OCI-M2 (cell line): Measurements from ENCODE around the gene ENTPD6.

ENCODE experiments used
- DNase-seq: peaks from one replicate; lab custom pipeline; 2025; ENCODE audit not compliant: unreplicated experiment; lab: John Stamatoyannopoulos, UW

Gene ENTPD6

DNA sequence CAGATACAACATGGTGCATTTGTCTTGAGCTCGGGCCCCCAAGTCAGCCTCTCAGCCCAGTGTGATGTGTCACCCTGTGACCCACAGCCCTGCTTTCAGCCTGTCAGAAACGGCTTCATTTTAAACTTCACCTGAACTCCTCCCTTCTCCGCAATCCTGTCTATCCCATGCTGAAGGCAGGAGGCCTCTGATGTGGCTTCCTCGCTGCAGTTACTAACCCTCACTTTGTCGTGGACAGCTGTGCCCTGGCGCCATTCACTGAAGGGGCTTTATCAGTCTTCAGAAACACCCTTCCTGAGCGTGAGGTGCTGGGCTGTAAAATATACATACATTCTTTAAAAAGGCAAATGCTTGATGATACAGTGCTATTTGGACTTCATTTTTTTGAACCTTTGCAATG lies 7.9 kb upstream of the ENTPD6 start:
- DNase-seq: no peak

DNA sequence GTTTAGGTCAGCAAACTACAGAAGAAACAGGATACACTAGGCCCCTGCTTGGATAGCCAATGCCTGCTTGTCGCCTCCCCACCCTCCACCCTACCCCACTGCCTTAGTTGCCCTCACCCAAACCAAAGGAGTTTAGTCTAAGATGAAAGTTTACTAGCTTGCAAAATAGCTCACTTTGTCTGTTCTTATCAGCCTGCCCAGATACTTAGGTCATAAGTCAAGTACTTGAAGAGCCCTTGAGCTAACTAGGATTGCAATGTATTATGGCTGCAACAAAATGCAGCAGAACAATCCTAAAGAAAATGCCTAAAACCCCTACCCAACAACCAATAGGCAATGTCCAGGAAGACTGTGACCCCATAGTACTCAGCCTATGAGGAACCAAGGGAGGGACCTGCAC lies 7.3 kb upstream of the ENTPD6 start:
- DNase-seq: no peak

DNA sequence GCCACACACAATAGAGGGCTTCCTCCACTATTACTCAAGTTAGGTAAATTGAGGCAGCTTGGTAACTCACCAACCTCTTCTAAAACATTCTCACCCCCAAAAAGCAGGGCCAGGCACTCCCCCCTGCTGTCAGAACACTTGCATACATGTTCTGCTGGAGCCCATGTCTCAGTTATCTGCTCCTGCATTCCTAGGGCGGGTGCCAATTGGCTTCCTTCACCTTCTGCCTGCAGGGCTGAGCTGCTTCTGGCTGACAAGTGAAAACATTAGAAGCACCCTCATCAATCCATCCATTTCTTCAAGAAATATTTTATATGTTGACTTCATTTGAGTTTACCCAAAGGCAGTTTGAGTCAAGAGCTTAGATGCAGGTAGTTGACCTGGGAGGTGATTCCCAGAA lies 4.5 kb upstream of the ENTPD6 start:
- no peak for DNase-seq

DNA sequence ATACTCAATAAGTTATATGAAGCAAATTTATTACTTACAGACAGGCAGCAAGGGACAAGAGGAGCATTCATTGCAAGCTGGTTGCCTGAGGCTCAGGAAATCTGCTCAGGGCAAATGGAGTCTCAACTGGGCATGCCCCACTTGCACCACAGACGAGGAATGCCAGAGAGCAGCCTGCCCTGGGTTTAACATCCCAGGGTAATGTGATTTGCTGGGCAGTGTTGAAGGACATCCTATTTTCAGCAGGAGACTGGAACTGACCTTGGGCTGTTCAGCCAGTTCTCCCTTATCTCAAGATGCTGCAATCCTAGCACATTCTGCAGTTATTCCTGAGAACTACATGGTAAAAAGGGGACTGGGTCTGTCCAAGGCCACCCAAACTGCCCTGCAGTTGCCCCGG lies 3.8 kb upstream of the ENTPD6 start:
- DNase-seq: no peak

DNA sequence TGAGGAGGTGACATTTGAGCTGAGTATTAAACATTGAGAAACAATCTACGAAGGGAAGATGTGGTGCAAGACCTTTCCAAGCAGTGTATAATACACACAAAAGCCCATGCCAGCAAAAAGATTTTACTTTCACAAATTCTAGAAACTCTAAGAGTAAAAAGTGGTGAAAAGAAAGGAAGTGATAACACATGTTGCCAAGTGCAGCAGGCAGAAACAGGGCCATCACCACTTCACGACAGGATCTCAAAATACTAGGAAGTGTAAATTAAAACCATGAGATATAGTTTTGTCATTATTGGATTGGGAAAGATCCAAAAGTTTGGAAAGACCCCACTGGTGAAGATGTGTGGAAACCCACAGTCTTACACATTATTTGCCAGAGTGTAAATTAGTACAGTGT lies 1.7 kb upstream of the ENTPD6 start:
- no peak for DNase-seq

DNA sequence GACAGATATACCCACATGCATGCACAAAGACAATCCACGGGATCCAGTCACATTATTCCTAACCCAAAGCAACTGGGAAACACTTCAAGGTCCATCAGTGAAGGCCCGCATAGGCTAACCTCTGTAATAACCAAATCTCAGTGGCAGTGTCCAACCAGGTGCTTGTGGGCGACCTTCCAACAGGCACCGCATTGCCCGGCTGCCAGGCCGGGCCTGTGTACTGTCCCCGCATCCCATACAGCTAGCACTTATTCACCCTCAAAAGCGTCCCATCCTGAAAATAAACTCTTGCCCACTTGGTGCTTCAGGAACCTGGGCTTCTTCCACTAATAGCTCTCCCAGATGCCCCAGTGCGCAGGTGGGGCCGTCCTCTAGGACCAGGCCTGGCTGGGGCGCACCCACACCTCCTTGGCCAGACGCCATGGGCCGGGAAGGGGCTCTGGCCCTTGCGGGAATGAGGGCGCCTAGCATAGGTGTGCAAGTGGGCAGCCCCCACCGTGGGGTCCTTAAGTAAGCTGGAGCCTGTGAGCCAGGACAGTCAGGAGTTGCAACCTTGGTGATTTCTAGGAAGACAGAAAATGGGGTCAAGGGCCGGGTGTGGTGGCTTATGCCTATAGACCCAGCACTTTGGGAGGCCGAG lies 1.1 kb upstream of the ENTPD6 start:
- DNase-seq: no peak

DNA sequence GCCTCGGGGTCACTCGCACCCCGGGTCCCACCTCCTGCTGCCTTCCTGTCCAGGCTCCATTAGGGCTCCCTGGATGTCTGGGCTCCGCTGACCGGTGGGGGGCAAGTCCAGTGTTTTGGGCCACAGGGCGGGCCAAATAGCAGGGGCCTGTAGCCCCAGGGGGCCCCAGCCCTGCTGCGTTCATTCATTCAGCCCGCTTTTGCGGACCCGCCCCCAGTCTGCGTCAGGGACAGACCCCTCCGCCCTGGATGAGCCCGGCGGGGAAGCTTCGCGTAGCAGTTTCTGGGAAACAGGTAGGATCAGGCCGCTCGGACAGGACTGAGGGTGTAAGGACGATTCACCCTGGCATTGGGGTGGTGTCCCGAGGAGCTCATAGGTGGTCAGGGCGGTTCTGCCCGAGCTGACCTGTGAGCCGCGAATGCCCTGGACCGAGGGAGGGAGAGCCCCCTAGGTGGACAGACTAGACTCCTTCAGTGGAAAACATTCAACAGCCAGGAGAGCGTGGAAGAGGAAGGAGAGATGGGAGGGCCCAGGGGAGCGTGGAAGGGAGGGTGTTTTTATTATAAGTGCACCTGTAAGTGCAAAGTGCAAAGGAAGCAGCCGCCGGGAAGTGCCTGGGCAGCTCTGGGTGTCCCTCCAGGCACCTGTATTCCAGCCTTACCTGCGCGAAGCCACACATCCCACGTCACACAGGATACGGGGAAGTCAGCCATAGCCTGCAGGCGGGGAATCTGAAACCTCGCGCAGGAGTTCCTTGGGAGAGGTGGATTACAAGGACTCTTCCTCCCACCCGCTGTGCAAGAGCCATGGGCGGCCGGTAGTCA lies 662 bp downstream of the ENTPD6 start:
- no peak for DNase-seq

DNA sequence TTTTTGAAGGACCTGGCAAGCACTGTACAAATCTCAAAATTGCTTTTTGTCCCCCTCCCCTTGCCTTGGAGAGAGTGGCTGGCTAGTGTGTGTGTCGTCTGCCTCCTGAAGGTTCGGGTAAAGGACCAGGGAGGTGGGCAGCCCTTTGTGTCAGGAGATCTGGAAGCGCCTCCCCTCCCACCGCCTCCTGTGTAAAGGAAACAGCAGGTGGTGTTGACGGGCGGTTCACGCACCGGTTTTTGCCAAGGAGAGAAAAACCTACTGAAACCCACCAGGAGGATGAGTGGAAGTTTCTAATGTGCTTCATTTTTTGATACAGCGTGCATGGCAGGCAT lies 1.2 kb downstream of the ENTPD6 start:
- no peak for DNase-seq

DNA sequence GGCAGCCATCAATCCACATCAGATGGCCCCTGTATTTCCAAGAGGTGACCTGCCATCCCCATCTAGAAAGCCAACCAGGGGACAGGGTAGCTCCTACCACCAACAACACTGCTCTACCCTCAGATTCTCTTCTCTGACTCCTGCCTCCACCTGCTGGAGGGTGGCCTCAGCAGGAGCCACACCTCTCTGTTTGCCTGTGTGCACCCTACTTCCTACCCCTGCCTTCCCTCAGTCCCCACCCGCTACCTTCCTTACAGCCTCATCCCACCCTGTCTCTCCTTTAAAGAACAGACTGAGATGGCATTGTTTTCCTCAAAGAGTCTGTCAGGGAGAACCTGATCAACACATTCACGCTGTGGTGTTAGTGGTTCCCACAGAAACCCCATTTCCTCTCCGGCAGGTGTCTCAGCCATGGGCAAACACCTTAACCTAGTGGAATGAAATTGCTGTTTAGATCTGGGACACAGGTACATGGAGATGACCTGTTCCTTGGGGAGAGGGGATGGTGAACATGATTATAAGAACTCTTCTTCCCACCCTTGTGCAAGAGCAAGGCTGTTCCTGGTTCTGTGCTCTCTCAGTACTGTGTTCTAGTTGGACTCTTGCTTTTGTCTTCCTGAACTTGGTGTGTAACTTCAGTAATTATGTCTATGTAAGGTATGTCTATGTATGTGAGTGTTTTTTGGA lies 1.8 kb downstream of the ENTPD6 start:
- no peak for DNase-seq

DNA sequence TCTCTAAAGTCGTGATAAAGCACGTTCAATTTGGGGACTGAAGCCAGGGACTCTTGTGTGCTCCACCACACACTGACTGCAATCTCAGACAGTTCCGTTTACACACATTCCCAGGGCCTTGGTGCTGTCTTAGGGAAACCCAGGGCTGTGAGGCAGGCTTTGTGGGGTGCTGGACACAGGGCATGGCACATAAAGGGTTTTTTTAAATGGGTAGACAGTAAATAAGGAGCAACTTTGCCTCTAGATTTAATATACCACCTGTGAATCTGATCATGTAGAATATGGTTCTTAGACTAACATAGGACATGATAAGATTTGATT lies 2.3 kb downstream of the ENTPD6 start:
- DNase-seq: no peak

DNA sequence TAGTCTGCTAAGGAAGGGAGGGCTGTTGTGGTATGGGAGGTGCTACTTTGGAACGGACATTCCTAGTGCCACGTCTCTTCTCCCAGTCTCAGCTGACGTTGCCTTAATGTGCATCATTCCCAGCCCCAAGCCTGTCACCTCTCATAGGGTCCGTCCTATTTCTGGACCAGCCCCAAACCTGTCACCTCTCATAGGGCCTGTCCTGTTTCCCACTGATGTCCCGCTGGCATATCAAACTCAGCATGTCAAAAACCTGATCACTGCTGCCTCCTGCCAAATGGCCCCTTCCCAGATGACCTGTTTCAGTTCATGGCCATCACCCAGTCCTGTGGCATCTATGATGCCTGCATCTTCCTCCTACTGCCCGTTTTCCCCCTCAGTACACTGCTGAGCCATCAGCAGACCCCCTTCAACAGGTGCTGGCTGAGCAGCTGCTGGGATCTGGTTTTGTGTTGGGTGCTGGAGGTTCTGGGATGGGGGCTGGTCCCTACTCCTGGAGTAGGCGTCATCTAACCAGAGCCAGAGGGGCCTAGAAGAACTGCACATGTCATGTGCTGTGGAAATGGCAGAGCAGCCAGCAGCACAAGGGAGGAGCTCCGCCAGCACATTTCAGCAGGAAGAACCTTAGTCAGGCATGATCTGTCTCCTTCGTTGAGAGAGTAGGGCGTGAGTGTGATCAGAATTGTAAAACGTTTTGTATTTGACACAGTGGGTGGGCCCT lies 3.3 kb downstream of the ENTPD6 start:
- no peak for DNase-seq

DNA sequence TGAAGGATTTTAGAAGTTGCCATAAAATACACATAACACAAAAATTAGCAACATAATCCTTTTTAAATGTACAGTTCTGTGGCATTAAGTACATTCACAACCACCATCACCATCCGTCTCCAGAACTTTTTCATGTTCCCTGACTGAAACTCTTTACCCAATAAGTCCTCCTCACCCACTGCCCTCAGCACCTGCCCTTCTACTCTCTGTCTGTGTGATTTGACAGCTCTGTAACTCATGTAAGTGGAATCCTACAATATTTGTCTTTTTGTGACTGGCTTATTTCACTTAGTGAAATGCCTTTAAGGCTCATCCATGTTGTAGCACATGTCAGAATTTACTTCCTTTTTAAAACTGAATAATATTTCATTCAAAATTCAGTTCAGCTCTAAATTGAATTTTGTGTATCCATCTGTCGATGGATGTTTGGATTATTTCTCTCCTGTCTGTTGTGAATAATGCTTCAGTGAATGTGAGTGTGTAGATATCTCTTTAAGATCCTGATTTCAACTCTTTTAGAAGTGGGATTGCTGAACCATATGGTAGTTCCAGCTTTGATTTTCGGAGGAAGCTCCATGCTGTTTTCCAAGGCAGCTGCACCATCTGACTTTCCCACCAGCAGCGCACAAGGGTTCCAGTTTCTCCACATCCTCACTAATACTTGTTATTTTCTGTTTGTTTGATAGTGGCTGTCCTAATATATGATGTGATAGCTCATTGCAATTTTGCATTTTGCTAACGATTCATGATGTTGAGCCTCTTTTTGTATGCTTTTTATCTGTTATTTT lies 4.2 kb downstream of the ENTPD6 start:
- no peak for DNase-seq

DNA sequence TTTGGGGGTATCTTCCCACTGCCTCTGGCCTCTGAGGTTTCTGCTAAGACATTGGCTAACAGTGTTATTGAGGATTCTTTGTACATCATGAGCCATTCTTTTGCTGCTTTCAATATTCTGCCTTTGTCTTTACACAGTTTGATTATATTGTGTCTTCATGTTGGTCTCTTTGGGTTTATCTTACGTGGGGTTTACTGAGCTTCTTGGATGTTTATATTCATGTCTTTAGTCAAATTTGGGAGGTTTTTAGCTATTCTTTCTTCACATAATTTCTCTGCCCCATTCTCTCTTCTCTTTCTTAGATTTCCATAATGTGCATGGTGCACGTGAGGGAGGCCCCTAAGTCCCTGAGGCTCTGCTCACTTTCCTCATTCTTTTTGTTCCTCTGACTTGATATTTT lies 7.6 kb downstream of the ENTPD6 start:
- no peak for DNase-seq

DNA sequence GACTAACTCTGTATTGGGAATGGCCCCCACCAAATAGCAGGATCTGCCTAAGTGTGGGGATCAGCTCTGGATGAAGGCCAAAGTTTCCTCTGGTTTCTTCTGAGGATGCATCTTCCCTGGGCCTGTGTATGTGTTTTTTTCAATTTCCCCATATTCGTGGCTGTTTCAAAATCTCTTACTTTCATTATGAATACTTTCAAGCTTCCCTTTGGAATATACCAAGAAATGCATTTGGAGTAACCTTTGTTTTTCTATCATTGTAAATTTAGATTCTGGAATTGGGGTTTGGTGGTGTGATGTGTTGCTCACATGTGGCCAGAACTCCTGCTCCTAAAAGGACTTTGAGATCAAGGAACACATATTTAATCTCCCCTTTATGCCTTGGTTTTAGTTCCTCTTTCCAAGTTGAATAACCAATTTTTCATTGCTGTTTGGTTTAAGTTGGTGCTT lies 8.4 kb downstream of the ENTPD6 start:
- no peak for DNase-seq

DNA sequence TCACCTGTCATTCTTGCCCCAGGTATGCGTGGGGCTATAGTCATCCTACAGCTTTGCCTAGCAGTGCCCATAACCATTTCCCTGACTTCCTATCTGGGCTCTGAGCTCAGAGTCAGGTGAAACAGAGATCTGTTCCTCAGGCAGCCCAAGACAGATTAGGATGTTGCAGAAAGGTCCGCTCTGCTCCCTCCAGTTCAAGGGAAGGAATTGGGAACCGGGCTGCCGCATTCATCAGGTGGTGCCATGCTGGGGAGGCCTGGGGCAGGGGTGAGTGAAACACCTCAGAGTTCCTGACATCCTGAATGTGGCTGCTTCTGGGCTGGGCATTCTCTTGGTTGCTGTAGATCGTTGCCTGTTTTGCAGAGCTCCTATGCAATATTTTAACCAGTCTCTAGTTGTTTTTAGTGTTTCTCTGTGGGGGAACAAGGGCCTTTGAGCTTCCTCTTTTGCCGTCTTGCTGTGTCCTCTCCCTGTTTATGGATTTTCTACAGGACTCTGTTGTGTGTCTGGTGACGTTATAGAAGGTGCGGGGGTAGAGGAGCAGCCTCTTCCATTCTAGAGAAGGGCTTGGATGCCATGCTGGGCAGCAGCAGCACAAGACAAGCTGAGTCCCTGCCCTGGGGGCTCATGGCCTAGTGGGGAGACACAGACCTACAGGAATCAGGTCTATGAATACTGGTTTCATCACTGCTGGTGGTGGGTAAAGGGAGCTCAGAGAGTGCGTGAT lies 9.2 kb downstream of the ENTPD6 start:
- no peak for DNase-seq

DNA sequence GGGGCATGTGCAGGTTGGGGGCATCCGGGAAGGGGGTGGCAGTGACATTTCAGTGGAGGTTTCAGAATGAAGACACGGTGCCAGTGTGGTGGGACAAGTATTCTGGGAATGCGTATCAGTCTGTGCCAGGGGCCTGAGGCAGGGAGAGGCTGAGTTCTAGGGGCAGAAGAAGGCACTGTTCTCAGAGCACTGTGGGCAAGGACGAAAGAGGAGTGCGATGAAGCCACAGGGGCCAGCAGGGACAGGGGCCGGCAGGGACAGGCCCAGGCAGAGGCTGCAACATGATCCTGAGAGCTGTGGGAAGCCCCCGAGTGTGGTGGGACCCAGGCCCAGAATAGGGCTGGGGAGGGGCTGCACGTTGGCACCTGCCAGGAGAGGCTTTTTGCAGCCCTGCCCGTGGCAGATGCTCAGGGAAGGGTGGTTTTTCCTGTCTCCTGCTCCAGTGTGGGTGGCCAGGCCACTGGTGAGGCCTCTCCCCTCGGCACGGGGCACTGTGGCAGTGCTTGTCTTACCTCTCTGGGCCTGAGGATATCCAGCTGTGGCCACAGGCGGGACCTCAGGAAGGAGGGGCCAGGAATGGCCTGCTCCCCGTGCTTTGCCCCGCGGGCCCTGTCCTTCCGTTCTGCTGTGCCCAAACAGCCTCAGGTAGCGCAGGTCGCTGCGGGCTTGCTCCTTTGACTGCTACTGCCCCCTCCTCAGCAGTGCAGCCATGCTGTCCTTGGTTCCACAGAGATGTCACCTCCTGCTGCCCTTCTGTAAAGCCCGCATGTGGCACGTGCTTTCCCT lies 10.0 kb downstream of the ENTPD6 start:
- DNase-seq: no peak

DNA sequence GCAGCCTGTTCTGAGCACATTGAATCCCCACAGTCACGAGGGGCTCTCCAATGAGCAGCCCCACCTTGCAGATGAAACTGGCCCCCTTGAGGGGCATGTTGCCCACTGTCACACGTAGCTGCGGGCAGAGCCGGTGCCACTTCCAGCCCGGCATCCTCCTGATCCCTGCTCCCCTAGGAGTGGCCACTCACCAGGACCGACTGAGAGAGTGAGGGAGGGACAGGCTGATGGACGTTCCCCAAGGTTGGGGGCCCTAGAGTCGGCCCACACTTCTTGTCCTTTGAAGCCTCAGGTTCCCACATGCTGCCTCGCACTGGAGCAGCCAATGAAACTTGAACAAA lies 10.5 kb downstream of the ENTPD6 start:
- DNase-seq: no peak

DNA sequence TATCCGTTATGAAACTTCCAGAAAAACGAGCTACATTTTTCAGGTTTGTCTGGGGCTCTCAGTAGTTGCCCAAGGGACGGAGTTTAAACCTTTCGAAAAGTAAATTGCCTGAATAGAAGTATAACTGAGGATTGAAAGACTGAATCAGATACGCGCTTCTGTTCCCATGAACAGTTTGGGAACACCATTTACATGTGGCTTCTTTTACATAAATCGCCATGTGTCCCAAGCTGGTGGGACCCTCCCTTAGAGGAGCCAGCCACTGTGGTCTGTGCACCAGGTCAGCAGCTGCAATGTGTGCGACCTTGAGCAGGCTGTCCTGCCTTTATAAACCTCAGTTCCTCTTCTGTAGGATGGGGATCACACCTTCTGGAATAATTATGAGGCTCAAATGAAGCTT lies 11.0 kb downstream of the ENTPD6 start:
- no peak for DNase-seq

DNA sequence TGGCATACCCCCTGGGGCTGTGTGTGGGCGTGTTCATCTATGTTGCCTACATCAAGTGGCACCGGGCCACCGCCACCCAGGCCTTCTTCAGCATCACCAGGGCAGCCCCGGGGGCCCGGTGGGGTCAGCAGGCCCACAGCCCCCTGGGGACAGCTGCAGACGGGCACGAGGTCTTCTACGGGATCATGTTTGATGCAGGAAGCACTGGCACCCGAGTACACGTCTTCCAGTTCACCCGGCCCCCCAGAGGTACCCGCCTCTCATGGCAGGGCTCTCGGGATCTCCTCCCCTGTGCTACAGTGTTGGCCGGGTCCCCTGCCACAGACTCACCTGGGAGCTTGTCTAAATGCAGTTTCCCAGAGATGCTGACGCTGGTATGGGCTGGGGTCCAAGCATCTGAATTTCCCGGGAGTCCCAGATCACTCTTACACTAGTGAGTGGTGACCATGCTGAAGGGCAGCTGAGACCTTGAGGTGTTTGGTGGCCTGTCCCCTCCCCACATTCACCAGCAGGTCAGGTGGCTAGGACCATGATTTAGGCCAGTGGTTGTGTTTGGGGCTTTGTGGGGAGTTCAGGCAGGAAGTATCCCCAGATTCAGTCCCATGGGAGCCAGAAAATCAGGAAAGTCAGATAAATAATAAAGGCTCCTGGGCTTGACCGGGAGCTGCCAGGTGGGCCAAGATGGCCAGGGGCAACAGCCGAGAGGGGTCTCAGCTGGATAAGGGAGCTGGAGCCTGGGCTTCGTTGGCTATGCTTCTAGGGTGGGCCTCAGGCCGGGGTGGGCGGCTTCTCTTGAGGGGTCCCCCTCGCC lies 11.8 kb downstream of the ENTPD6 start:
- no peak for DNase-seq
